ENCODE results near the gene PCDH9. TPM values are rescaled to one million over a fixed set of nuclear protein-coding genes. Genes with fewer than 3 reads are reported as not detected.

Gene PCDH9
- total RNA-seq, 1 donor from 2014 or later = 10.4 TPM

DNA sequence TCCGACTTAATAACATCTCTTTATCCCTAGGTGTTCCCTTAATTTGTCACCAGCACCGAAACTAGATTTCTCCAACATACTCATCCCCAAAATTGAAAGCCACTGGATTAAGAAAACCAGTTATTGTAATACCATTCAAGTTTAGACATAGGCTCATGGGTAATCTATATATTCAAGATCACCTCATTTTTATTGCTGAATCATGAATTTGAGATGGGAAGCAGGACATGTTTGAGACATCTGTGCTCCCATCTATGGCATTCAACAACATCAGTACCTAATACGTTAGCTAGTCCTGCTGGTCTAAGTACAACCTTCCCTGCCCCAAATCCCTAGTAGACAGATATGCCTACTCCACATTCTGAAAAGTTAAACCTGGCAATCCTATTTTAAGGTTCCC is 820.6 kb downstream of the PCDH9 start:
- H3K27ac ChIP-seq (ENCODE audit: low read depth, low read length) = no peak overlapping the region
- FAIRE-seq (no peak), DNase-seq (ENCODE audit: low read depth) (no peak)
- Mint-ChIP-seq H3K4me1 (ENCODE audit: low read depth, unreplicated experiment) (peaks cover 17% of the 10 kb centered on the region), H3K27ac (ENCODE audit: unreplicated experiment) (no peak overlapping the region), H3K36me3 (ENCODE audit: low read depth, unreplicated experiment) (no peaks in the 10 kb centered on the region), H3K27me3 (ENCODE audit: low read depth, unreplicated experiment) (no peaks in the 10 kb centered on the region), H3K4me3 (ENCODE audit: unreplicated experiment) (no peak overlapping the region), H3K9me3 (ENCODE audit: unreplicated experiment) (no peaks in the 10 kb centered on the region)
- H4K20me1 ChIP-seq (ENCODE audit: insufficient read depth, low read length) = no peaks in the 10 kb centered on the region
- H3K27me3 ChIP-seq (ENCODE audit: insufficient read depth, low read length) = no peaks in the 10 kb centered on the region
- no peak overlapping the region for H3K4me3 ChIP-seq (ENCODE audit: insufficient read depth, low read depth, low read length)
- no peak overlapping the region for H2AFZ ChIP-seq (ENCODE audit: low read depth, low read length)
- no peak overlapping the region for H3K4me2 ChIP-seq (ENCODE audit: low read length)
- no peak overlapping the region for H3K9ac ChIP-seq (ENCODE audit: low read length)
- H3K79me2 ChIP-seq (ENCODE audit: insufficient read depth, low read length) = no peaks in the 10 kb centered on the region
- H3K4me1 ChIP-seq (ENCODE audit: insufficient read depth, low read length) = peaks cover 17% of the 10 kb centered on the region
- H3K36me3 ChIP-seq (ENCODE audit: insufficient read depth, low read length) = no peaks in the 10 kb centered on the region
- no peaks in the 10 kb centered on the region for H3K9me3 ChIP-seq (ENCODE audit: insufficient read depth, low read depth, low read length)
- TF ChIP-seq EZH2 (IDR thresholded peaks at IDR 0.05; ENCODE audit: insufficient read depth, low read length) (no peak), CTCF (IDR thresholded peaks at IDR 0.05; ENCODE audit: insufficient read depth, low read depth, low read length) (no peak)

DNA sequence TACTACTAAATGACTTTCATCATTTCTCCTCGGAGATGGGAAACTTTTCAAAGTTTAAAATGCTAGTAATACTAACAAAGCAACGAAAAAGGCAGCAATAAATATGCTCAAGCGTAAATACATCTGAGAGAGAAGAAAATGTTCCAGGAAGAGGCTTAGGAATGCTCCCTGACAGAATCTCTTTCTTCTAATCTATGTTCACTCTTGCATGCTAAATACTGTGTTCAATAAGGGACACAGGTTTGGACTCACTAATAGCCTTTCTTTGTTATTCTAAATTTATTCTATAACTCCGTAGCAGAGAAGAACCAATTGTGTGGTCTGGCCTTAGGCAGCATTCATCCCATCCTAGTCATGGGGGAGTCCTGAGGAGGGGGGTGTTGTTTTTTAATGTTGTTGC is 823.0 kb downstream of the PCDH9 start:
- Histone ChIP-seq H3K27ac (ENCODE audit: low read depth, low read length) (no peak overlapping the region), H3K4me2 (ENCODE audit: low read length) (no peak overlapping the region)
- no peak overlapping the region for H3K27ac Mint-ChIP-seq (ENCODE audit: unreplicated experiment)

More for the DNA sequence above, 823.0 kb downstream of the PCDH9 start:
- no peaks in the 10 kb centered on the region for H3K27me3 Mint-ChIP-seq (ENCODE audit: low read depth, unreplicated experiment)
- H2AFZ ChIP-seq (ENCODE audit: low read depth, low read length) = no peak overlapping the region
- no peaks in the 10 kb centered on the region for H3K36me3 ChIP-seq (ENCODE audit: insufficient read depth, low read length)
- no peak overlapping the region for H3K4me3 Mint-ChIP-seq (ENCODE audit: unreplicated experiment)
- no peak overlapping the region for H3K9ac ChIP-seq (ENCODE audit: low read length)
- DNase-seq (ENCODE audit: low read depth) (no peak), FAIRE-seq (no peak)
- no peaks in the 10 kb centered on the region for H3K79me2 ChIP-seq (ENCODE audit: insufficient read depth, low read length)
- no peaks in the 10 kb centered on the region for H3K9me3 ChIP-seq (ENCODE audit: insufficient read depth, low read depth, low read length)
- H3K36me3 Mint-ChIP-seq (ENCODE audit: low read depth, unreplicated experiment) = no peaks in the 10 kb centered on the region
- peaks cover 17% of the 10 kb centered on the region for H3K4me1 Mint-ChIP-seq (ENCODE audit: low read depth, unreplicated experiment)
- no peak overlapping the region for H3K4me3 ChIP-seq (ENCODE audit: insufficient read depth, low read depth, low read length)
- no peaks in the 10 kb centered on the region for H3K27me3 ChIP-seq (ENCODE audit: insufficient read depth, low read length)
- TF ChIP-seq CTCF (IDR thresholded peaks at IDR 0.05; ENCODE audit: insufficient read depth, low read depth, low read length) = no peak
- no peak for TF ChIP-seq EZH2 (IDR thresholded peaks at IDR 0.05; ENCODE audit: insufficient read depth, low read length)
- H4K20me1 ChIP-seq (ENCODE audit: insufficient read depth, low read length) = no peaks in the 10 kb centered on the region
- peaks cover 17% of the 10 kb centered on the region for H3K4me1 ChIP-seq (ENCODE audit: insufficient read depth, low read length)
- no peaks in the 10 kb centered on the region for H3K9me3 Mint-ChIP-seq (ENCODE audit: unreplicated experiment)

Measured in astrocyte (in vitro differentiated cells and primary cell).